Eye (tissue), 1 donor: ENCODE data around the gene GJB5.
"Not testable (repeated sequence)": the region's sequence is repeated elsewhere in the genome, so short reads cannot be mapped to it uniquely, and the experiment has no call there.

Experiments
- DNase-seq: peaks from one replicate; pipeline ENCODE4 v3.0.0-alpha.2; 2015

GJB5 gene

GRCh38 chr1:34746101-34746500 lies 8.7 kb upstream of the GJB5 start:
- DNase-seq, result no peak

- DNase-seq, result peak; percentile 21
Measured at GRCh38 chr1:34746785-34747637, 7.8 kb upstream of the GJB5 start.

- DNase-seq, result no peak
Measured at GRCh38 chr1:34747638-34747941, 7.3 kb upstream of the GJB5 start.

GRCh38 chr1:34749992-34750391 lies 4.9 kb upstream of the GJB5 start:
- DNase-seq, result no peak

- no peak for DNase-seq
Measured at GRCh38 chr1:34750610-34751009, 4.2 kb upstream of the GJB5 start.

- DNase-seq, result no peak
Measured at GRCh38 chr1:34753163-34753562, 1.7 kb upstream of the GJB5 start.

DNA sequence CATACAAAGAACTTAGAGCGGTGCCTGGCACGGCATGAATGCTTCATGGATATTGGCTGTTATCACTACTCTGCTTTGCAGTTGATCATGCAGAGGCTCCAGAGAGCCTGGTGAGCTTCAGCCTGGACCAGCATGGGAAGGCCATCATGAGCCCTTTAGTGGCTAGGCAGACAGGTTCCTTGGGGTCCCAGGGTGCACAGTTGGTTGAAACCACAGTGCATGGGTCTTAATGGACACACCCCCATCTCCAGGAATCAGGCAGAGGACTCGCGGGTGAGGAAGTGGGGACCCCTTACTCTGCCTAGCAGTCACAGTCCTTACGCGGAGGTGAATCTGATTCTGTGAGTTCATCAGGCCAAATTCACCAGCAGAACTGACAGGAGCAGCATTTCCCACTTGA lies 1.1 kb downstream of the GJB5 start:
- no peak for DNase-seq

GRCh38 chr1:34757386-34757785 lies 2.5 kb downstream of the GJB5 start:
- DNase-seq, result no peak

- no peak for DNase-seq
Measured at GRCh38 chr1:34758751-34759150, 3.9 kb downstream of the GJB5 start.

DNA sequence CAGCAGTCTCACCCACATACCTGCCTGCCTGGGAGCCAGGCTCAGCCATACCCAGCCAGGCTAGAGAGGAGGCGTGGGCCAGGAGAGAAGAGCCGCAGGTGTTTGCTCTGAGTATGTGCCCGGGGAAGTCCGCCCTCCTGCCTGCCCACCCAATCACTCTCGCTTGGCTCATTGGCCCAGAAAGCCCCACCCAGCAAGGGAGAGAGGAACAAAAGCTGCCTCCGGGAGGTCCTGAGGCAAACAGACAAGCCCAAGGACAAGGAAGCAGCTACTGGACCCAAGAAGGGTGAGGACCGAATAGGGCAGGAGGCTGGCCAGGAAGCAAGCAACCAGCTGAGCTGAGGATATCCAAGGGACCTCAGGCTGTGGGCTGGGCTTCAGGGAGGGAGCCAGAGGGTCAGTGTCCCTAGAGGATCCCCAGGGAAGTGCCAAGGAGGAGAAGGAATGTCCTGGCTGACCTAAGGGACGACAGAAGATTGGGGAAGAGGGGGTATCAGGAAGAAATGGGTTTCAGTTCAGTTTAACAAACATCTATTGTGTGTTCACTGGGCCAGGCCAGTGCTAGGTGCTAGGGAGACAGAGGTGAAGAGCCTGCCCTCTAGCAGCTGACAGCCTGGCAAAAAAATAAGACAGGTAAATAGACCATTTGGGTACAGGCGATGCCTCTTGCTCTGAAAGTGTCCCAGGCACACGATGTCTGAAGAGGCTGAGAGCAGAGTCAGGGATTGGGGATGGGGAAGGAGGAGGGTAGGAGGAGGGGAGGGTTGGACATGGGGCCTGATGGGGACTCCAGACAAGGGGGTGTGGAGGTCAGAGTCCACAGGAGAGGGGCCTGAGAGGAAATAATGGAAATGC lies 4.9 kb downstream of the GJB5 start, which contains the start of gene GJB4:
Gene GJB4, plus strand, starts transcription at position 238 of the 855 bp plus-strand sequence. CDS start 1,515 bp downstream, outside the sequence.
- no peak for DNase-seq

- no peak for DNase-seq
Measured at GRCh38 chr1:34761176-34761761, 6.4 kb downstream of the GJB5 start.

DNA sequence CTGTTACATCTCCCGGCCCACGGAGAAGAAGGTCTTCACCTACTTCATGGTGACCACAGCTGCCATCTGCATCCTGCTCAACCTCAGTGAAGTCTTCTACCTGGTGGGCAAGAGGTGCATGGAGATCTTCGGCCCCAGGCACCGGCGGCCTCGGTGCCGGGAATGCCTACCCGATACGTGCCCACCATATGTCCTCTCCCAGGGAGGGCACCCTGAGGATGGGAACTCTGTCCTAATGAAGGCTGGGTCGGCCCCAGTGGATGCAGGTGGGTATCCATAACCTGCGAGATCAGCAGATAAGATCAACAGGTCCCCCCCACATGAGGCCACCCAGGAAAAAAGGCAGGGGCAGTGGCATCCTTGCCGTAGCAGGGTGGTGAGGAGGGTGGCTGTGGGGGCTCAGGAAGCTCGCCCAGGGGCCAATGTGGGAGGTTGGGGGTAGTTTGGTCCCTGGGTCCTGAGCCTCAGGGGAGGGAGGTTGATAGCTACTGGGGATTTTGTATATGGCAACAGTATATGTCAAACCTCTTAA lies 7.0 kb downstream of the GJB5 start:
- DNase-seq, result no peak

GRCh38 chr1:34762474-34763141 lies 7.8 kb downstream of the GJB5 start:
- DNase-seq, result no peak

GRCh38 chr1:34763142-34763781 lies 8.4 kb downstream of the GJB5 start:
- DNase-seq, result no peak

GRCh38 chr1:34768856-34769255 lies 14.0 kb downstream of the GJB5 start:
- DNase-seq, result no peak

GRCh38 chr1:34770891-34771504 lies 16.2 kb downstream of the GJB5 start:
- DNase-seq, result no peak

DNA sequence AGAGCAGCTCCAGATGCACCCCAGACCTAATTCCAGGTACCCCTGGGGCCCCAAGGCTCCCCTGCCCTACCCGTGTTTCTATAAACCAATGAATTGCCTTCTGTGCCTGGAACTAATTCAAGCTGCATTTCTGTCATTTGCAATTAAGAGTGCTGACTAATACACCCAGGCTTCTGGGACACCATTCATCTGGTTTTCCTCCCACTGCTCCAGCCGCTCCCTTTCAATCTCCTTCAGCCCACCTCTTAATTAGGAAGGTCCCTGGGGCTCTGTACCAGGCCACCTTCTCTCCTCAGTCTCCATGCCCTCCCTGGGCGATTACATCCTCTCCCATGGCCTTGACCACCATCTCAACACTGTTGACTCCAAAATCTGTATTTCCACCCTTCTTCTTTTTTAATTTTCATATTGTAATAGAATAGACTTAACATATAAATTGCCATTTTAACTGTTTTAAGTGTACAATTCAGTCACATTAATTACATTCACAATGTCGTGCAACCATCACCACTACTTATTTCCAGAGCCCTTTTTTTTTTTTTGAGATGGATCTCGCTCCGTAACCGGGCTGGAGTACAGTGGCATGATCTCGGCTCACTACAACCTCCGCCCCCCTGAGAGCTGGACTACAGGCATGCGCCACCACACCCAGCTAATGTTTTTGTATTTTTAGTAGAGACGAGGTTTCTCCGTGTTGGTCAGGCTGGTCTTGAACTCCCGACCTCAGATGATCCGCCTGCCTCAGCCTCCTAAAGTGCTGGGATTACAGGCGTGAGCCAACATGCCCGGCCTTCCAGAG lies 16.9 kb downstream of the GJB5 start:
- no peak for DNase-seq

DNA sequence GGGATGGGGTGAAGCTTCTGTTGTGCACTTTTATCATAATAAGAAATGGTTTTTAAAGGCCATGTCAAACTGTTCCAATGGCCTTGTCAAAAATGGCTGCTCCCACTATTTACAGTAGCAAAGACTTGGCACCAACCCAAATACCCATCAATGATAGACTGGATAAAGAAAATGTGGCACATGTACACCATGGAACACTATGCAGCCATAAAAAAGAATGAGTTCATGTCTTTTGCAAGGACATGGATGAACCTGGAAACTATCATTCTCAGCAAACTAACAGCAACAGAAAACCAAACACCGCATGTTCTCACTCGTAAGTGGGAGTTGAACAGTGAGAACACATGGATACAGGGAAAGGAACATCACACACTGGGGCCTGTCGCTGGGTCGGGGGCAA lies 18.3 kb downstream of the GJB5 start:
- DNase-seq, result not testable (repeated sequence)

DNA sequence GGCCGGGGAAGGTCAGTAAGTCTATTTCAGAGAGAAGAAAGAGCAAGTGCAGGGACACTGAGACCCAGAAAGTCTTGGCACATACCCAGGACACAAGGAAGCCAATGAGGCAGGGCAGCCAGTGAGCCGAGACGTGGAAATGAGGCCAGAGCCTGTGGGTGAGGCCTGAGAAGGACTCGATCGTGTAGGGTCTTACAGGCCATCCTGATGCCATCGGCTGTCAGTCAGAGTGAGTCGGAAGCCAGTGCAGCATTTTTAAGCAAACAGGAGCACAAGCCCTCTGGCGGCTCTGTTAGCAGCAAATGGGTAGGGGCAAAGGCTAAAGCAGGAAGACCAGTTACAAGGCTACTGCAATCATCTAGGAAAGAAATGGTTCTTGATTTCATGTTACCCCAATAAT lies 20.1 kb downstream of the GJB5 start:
- no peak for DNase-seq

DNA sequence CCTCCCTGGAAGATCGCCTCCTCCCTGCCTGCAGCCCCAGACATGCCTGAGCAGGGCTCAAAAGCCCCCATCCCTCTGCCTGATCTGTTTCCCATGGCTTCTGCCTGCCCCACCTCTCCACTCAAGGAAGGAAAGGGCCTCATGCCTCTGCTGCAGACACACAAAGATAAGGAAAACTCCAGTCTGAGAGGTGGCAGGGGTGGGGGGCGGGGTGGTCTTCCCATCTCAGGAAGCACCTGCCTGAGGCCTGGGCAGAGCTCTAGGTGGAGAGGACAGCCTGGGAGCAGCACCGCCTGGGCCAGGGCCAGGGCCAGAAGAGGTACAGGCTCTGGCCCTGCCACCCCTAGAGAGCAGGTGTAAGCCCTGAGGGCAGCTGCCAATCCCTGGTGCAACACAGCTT lies 22.1 kb downstream of the GJB5 start:
- DNase-seq, result no peak
